ENCODE measurements around the gene RAD17.

DNA sequence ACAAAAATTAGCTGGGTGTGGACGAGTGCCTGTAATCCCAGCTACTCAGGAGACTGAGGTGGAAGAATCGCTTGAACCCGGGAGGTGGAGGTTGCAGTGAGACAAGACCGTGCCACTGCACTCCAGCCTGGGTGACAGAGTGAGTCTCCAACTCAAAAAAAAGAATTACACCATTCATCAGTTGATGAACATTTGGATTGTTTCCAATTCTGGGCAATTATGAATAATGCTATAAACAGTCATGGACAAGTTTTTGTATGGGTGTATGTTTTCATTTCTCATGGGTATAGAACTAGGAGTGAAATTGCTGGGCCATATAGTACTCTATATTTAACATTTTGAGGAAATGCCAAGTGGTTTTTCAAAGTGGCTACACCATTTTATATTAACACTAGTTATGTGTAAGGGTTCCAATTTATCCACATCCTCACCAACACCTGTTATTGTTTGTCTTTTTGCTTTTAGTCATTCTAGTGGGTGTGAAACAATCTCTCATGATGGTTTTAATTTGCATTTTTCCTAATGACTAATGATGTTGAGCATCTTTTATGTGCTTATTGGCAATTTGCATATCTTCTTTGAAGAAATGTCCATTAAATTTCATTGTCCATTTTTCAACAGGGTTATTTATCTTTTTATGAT lies 28.0 kb upstream of the RAD17 start:
- TF ChIP-seq EZH2 (IDR thresholded peaks at IDR 0.05; ENCODE audit: borderline replicate concordance, low read depth, low read length, severe bottlenecking) (no peak), FOS (IDR thresholded peaks at IDR 0.05; ENCODE audit: borderline replicate concordance, insufficient read depth, low read length) (no peak), POLR2A (IDR thresholded peaks at IDR 0.05; ENCODE audit: low read depth, low read length) (no peak), POLR2AphosphoS5 (IDR thresholded peaks at IDR 0.05; ENCODE audit: insufficient read depth, low read depth, low read length) (no peak), MYC (IDR thresholded peaks at IDR 0.05; ENCODE audit: low read depth, low read length) (no peak)
- TF ChIP-seq, protein P1, sequence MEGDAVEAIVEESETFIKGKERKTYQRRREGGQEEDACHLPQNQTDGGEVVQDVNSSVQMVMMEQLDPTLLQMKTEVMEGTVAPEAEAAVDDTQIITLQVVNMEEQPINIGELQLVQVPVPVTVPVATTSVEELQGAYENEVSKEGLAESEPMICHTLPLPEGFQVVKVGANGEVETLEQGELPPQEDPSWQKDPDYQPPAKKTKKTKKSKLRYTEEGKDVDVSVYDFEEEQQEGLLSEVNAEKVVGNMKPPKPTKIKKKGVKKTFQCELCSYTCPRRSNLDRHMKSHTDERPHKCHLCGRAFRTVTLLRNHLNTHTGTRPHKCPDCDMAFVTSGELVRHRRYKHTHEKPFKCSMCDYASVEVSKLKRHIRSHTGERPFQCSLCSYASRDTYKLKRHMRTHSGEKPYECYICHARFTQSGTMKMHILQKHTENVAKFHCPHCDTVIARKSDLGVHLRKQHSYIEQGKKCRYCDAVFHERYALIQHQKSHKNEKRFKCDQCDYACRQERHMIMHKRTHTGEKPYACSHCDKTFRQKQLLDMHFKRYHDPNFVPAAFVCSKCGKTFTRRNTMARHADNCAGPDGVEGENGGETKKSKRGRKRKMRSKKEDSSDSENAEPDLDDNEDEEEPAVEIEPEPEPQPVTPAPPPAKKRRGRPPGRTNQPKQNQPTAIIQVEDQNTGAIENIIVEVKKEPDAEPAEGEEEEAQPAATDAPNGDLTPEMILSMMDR (IDR thresholded peaks at IDR 0.05; ENCODE audit: extremely low read depth in 1 of 2, insufficient read depth in 1 of 2, low read depth in 1 of 2, low read length in 2 of 2) = no peak
- TF ChIP-seq, protein P2, sequence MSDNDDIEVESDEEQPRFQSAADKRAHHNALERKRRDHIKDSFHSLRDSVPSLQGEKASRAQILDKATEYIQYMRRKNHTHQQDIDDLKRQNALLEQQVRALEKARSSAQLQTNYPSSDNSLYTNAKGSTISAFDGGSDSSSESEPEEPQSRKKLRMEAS (IDR thresholded peaks at IDR 0.05; ENCODE audit: insufficient read depth, insufficient read length) = no peak

All from endothelial cell of umbilical vein (primary cell).